ENCODE results near the gene USP35. TPM values are rescaled to one million over a fixed set of nuclear protein-coding genes. Genes with fewer than 3 reads are reported as not detected.

USP35 gene
- total RNA-seq, 1 donor from 2014 or later, result 5.8 TPM

DNA sequence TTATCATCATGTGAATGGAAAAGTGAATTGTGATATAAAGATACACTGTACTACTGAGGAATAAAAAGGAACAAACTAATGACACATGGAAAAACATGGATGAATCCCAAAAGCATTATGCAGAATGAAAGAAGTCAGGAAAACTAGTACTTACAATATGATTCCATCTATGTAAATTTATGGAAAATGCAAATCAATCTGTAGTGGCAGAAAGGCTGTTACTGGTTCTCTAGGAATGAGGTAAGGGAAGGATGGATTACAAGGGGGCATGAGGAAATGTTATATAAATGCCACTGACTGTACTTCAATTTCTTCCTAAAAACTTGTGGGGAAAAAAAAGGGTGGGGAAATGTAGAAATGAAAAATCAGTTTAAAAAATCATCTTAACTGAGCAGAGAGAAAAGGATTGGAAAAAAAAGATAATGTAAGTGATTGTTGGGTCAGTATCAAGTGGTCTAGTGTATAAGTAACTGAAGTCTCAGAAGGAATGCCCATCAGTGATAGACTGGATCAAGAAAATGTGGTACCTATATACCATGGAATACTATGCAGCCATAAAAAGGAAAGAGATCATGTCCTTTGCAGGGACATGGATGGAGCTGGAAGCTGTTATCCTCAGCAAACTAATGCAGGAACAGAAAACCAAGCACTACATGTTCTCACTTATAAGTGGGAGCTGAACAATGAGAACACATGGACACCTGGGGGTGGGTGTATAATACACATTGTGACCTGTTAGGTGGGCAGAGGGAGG lies 48.8 kb downstream of the USP35 start:
- DNase-seq, result no peak
- H3K27me3 ChIP-seq (ENCODE audit: low read depth), result no peaks in the 10 kb centered on the region
- H3K27ac ChIP-seq (replicated peaks), result no peak overlapping the region
- intact Hi-C loops (cut with micrococcal nuclease), result no loop called here
- TF ChIP-seq, protein P1, sequence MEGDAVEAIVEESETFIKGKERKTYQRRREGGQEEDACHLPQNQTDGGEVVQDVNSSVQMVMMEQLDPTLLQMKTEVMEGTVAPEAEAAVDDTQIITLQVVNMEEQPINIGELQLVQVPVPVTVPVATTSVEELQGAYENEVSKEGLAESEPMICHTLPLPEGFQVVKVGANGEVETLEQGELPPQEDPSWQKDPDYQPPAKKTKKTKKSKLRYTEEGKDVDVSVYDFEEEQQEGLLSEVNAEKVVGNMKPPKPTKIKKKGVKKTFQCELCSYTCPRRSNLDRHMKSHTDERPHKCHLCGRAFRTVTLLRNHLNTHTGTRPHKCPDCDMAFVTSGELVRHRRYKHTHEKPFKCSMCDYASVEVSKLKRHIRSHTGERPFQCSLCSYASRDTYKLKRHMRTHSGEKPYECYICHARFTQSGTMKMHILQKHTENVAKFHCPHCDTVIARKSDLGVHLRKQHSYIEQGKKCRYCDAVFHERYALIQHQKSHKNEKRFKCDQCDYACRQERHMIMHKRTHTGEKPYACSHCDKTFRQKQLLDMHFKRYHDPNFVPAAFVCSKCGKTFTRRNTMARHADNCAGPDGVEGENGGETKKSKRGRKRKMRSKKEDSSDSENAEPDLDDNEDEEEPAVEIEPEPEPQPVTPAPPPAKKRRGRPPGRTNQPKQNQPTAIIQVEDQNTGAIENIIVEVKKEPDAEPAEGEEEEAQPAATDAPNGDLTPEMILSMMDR (IDR thresholded peaks at IDR 0.05; ENCODE audit: borderline replicate concordance), result no peak
- H3K9me3 ChIP-seq (replicated peaks), result peaks cover 16% of the 10 kb centered on the region
- H3K4me3 ChIP-seq, result no peak overlapping the region
- H3K36me3 ChIP-seq, result peaks cover 12% of the 10 kb centered on the region
- H3K4me1 ChIP-seq, result peaks cover 7% of the 10 kb centered on the region

DNA sequence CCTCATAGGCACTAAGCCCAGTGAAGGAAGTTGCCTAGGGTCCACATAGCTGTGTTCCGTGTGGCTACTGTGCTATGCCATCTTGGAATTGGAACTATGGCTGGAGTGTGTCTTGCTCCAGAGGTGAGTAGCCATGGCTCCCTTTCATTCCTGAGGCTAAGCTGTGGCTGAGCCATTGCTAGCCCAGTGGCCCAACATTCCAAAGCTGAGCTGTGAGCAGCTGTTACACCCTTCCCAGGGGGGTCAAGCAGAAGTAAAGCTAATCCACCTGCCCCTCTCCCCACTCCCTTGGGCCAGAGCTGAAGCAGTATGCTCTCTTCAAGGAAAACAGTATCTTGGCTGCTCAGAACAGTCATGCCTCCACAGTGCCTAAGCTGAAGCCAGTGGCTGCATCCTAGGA lies 51.1 kb downstream of the USP35 start:
- Histone ChIP-seq H3K4me3 (no peak overlapping the region), H3K27ac (replicated peaks) (no peak overlapping the region), H3K4me1 (peaks cover 12% of the 10 kb centered on the region), H3K9me3 (replicated peaks) (peaks cover 21% of the 10 kb centered on the region), H3K36me3 (peaks cover 12% of the 10 kb centered on the region), H3K27me3 (ENCODE audit: low read depth) (no peaks in the 10 kb centered on the region)
- no peak for DNase-seq
- TF ChIP-seq, protein P1 (IDR thresholded peaks at IDR 0.05; ENCODE audit: borderline replicate concordance), result no peak
- intact Hi-C loops (cut with micrococcal nuclease), result no loop called here

DNA sequence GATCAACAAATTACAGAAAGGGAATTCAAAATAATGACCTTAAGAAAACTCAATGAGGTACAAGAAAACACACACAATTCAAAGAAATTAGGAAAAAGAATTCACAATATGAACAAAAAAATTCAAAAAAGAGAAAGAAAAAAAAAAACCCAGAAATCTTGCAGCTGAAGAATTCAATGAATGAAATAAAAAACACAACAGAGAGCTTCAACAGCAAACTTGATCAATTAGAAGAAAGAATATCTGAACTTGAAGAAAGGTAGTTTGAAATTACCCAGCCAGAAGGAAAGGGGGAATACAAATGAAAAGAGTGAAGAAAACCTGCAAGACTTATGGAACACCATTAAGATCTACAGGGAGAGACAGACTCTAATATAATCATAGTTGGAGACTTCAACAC lies 52.8 kb downstream of the USP35 start:
- DNase-seq, result no peak
- H3K4me1 ChIP-seq, result peaks cover 12% of the 10 kb centered on the region
- H3K27ac ChIP-seq (replicated peaks), result no peak overlapping the region
- peaks cover 30% of the 10 kb centered on the region for H3K9me3 ChIP-seq (replicated peaks)
- no peaks in the 10 kb centered on the region for H3K27me3 ChIP-seq (ENCODE audit: low read depth)
- H3K36me3 ChIP-seq, result peaks cover 20% of the 10 kb centered on the region
- intact Hi-C loops (cut with micrococcal nuclease), result no loop called here
- no peak overlapping the region for H3K4me3 ChIP-seq
- TF ChIP-seq, protein P1 (IDR thresholded peaks at IDR 0.05; ENCODE audit: borderline replicate concordance), result no peak

DNA sequence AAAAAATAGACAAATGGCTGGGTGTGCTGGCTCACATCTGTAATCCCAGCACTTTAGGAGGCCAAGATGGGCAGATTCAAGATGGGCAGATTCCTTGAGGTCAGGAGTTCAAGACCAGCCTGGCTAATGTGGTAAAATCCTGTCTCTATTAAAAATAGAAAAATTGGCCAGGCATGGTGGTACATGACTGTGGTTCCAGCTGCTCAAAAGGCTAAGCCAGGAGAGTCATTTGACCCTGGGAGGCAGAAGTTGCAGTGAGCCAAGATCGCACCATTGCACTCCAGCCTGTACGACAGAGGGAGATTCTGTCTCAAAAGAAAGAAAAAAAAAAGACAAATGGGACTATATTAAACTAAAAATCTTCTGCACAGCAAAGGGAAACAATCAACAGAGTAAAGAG lies 55.4 kb downstream of the USP35 start:
- peaks cover 12% of the 10 kb centered on the region for H3K4me1 ChIP-seq
- DNase-seq, result no peak
- peaks cover 30% of the 10 kb centered on the region for H3K9me3 ChIP-seq (replicated peaks)
- TF ChIP-seq, protein P1 (IDR thresholded peaks at IDR 0.05; ENCODE audit: borderline replicate concordance), result no peak
- H3K36me3 ChIP-seq, result peaks cover 35% of the 10 kb centered on the region
- no peaks in the 10 kb centered on the region for H3K27me3 ChIP-seq (ENCODE audit: low read depth)
- H3K27ac ChIP-seq (replicated peaks), result no peak overlapping the region
- no peak overlapping the region for H3K4me3 ChIP-seq
- intact Hi-C loops (cut with micrococcal nuclease), result no loop called here

DNA sequence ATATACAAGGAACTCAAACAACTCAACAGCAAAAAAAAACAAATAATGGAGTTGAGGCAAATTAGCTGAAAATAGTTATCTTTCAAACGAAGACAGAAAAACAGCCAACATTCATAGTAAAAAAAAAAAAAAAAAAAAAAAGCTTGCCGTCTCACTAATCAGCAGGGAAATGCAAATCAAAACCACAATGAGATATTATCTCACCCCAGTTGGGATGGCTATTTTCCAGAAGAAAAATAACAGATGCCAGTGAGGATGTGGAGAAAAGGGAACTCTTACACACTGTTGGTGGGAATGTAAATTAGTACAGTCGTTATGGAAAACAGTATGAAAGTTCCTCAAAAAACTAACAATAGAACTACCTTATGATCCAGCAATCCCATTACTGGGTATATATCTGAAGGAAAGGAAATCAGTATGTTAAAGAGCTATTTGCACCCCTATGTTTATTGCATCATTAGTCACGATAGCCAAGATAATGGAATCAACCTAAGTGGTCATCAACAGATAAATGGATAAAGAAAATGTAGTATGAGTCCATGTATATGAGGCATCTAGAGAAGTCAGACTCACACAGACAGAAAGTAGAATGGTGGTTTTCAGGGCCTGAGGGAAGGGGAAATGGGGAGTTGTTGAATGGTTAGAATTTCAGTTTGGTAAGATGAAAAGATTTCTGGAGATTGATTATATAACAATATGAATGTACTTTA lies 56.0 kb downstream of the USP35 start:
- peak overlapping the region; percentile 27 for H3K27ac ChIP-seq (replicated peaks)

More for the DNA sequence above, 56.0 kb downstream of the USP35 start:
- Histone ChIP-seq H3K27me3 (ENCODE audit: low read depth) (no peaks in the 10 kb centered on the region), H3K9me3 (replicated peaks) (peaks cover 30% of the 10 kb centered on the region), H3K36me3 (peaks cover 41% of the 10 kb centered on the region), H3K4me1 (peaks cover 12% of the 10 kb centered on the region), H3K4me3 (no peak overlapping the region)
- TF ChIP-seq, protein P1 (IDR thresholded peaks at IDR 0.05; ENCODE audit: borderline replicate concordance), result no peak
- no peak for DNase-seq
- intact Hi-C loops (cut with micrococcal nuclease), result no loop called here

Data from left ventricle myocardium inferior (tissue), 1 donor.